GM21423 (cell line): Measurements from ENCODE around the gene HIPK3.
"Not testable (repeated sequence)": the region's sequence is repeated elsewhere in the genome, so short reads cannot be mapped to it uniquely, and the experiment has no call there.

Source experiments
- ATAC-seq: cut with Tn5 transposase; IDR thresholded peaks from one replicate; pipeline ENCODE4 v1.9.1; 2021; ENCODE audit warnings: mild to moderate bottlenecking, moderate library complexity; ENCODE audit not compliant: unreplicated experiment

HIPK3 gene

DNA sequence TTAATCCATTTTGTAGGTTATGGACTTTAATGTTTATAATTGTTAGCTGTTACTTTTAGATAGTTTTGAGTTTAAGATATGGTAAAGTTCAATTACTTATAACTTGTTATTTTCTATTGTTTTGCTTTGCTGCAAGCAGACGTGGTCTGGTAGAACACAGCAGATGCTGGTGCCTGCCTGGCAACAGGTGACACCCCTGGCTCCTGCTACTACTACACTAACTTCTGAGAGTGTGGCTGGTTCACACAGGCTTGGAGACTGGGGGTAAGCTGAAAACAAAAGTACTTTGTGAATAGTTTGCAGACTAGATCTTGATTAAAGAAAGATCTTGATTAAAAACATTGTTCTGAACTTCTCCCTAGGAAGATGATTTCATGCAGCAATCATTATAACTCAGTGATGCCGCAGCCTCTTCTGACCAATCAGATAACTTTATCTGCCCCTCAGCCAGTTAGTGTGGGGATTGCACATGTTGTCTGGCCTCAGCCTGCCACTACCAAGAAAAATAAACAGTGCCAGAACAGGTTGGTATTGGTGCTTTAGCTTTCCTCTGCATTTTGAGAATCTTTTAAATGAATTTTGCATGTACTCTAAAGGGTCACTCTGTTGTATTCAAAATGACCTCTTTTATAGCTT is 90.4 kb downstream of the HIPK3 start:
- ATAC-seq: no peak

DNA sequence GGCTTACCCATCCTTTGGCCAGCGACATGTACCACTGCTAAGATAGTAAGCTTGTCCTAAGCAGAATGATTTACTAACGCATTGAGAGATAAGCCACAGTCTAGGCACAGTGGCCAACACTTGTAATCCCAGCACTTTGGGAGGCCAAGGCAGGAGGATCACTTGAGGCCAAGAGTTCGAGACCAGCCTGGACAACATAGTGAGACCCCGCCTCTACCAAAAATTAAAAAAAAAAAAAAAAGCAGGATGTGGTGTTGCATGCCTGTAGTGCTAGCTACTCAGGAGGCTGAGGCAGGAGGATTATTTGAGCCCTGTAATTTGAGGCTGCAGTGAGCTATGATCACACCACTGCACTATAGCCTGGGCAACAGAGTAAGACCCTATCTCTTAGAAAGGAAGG is 93.1 kb downstream of the HIPK3 start:
- no peak for ATAC-seq

DNA sequence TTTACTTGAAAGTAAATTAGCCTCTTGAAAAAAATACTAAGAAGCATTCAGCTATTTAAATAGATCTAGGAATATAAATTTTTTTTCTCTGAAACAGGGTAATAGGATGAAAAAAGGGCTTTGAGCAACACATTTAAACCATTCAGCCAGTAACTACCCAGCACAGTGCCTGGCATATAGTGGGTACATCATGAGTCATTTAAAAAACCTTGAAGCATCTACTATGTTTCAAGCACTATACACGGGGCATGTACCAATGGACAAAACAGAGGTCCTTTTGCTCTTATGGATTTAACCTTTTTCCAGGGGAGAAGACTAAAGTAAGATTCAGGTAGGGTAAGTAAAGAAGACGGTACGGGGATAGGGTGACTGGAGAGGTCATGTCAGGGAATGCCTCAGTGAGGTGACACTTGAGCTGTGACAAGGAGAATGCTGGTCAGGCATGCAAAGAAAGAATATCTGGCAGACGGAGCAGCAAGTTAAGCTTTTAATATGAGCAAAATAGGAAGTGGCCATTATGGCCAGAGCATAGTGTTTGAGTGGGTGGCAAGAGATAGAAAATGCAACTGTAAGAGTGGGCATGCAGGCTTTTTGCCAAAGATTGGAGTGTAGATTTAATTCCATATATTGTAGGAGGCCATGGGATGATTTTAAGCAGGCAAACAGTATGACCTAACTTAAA is 101.1 kb downstream of the HIPK3 start:
- no peak for ATAC-seq

DNA sequence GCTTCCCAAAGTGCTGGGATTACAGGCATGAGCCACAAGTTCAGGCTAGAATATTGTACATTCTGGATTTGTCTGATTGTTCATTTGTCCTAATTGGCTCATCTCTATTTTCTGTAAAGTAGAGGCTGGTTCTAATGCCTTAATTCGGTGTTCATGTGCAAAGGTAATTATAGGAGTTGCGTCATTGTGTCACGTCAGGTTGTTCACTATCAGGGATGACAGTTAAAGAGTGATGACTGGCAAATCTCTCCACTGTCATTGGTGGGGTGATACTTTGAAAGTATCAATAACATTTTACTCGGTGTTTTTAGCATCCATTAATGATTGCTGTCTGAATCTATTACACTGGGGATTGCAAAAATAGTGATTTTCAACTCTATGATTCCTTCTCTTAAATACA is 103.5 kb downstream of the HIPK3 start:
- ATAC-seq: no peak

DNA sequence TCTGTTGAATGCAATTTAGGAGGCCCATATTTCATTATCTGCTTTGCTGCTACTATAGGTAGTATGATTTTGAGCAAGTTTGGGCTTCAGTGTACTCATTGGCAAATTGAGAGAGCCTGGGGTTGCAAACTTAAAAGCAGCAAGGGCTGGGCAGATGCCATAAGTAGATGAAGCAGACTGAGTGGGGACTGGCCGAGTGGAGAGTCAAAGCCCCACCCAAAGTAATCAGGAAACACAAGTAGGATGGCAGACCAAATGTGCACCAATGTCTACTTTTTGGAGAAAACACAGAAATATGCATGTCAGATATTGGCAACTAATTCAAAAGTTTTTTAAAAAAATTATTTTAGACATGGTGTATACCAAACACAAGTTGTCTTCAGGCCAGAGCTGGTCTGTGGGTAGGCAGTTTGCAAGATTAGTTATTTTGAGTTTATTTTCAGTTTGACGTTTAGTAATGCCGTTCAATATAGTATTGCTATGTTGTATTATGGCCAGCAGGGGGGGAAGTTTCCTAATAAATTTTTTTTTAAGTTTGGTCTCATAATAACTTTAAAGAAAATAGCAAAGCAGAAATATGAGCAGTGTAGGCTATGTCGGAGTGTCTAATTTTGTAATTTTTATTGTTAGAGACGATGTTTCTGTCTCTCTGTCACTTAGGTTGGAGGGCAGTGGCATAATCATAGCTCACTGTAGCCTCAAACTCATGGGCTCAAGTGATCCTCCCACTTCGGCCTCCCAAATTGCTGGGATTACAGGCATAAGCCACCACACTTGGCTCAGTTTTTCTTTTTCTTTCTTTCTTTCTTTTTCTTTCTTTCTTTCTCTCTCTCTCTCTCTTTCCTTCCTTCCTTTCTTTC is 105.1 kb downstream of the HIPK3 start:
- ATAC-seq: no peak

DNA sequence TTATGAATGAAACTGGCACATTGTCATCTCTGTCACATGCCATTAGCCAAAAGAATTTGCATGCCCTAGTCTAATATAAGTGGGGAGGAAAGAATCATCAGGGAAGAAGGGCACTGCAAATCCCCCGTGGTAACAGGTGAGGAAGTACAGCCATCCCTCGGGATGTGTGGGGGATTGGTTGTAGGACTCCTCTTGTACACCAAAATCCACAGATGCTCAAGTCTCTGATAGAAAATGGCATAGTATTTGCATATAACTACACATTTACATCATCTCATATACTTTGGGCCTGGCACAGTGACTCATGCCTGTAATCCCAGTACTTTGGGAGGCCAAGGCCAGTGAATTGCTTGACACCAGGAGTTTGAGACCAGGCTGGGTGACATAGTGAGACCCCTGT is 109.7 kb downstream of the HIPK3 start:
- ATAC-seq: no peak

DNA sequence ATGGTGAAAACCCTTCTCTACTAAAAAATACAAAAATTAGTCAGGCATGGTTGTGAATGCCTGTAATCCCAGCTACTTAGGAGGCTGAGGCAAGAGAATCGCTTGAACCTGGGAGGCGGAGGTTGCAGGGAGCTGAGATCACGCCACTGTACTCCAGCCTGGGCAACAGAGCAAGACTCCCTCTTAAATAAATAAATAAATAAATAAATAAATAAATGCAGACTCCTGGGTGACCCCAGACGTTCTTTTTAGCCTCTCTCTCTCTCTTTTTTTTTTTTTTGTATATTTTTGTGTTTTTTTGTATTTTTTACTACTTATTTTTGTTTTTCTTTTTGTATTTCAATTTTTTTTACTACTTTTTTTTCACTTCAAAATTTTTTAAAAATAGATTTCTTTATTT is 111.3 kb downstream of the HIPK3 start:
- not testable (repeated sequence) for ATAC-seq

DNA sequence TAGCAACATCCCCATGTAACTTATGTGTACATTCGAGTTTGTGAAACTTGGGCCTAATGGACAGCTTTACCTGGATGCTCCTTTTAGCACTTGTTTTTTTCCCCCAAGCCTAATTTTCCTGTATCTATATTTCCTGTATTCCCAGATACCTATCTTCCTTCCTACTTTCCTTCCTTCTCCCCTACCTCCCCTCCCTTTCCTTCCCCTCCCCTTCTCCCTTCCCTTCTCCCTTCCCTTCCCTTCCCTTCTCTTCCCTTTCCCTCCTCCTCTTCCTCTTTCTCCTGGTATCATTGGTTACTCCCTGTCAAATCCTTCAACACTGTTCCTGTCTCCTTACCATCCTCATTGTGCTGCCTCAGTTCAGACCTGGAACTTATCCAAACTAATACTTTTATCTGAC is 111.8 kb downstream of the HIPK3 start:
- no peak for ATAC-seq

DNA sequence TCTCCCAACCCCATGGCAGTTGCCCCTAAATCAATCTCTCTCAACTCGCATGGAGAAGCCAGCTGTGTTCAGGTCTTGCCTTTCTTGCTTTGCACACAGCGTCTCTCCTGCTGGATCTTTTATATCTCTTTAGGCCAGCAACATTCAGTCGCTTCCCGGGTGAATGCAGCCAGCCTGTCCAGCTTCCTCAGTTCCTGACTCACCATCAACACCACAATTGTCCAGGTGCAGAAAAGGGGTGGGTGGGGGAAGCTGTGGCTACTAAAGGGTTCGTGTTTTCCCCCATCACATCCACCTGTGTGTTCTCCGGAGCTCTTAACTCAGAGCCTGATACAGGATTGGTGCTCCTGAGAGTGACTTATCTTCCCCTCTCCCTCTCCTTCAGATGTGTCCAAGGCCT is 116.5 kb downstream of the HIPK3 start:
- ATAC-seq: no peak

DNA sequence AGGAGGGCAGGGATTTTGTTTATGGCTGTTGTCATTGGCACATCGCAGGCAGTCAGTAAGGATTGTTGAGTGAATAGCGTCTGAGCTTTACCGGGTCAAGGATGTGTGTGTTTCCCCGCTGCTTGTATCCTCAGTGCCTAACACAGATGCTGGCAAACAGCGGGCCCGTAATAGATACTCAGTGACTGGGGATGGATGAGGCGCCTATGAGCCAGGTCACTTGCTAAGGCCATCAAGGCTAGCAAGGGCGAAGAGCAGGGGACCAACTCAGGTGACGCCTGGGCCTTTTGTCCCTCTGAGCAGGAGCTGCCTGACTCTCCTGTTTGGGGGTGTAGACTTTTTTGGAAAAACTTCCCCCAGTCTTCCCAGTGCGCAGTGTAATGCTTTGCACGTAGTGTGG is 118.1 kb downstream of the HIPK3 start:
- ATAC-seq: no peak

DNA sequence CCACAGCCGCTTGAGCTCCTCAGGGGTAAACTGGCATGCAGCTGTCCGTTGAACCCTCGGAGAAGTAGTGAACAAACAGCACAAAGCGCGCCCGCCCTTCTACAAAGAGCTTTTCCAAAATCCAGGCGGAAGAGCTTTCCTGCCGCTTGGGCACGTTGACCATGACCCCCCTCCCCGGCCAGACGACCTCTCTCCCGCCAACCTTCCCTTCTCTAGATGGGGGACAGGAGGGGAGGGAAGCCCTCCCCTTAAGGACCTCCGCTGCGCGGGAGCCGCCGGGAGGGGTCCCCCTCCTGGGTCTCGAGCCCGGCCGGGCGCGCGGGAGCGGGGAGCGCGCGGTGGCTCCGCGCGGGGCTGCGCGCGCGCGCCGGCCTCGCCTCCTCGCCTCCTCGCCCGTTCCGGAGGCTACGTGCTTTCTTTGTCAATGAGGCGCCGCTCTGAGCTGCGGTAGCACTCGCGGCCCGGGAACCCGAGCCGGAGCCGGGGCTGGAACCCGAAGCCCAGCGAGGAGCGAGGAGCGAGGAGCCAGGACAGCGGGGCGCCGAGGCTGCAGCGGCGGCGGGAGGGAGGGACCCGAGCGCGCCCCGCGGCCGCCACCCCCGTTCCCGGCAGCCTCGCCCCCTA is 118.6 kb downstream of the HIPK3 start, which contains the start of gene KIAA1549L:
TSS of gene KIAA1549L (plus strand) at position 421 of the 624 bp plus-strand sequence.
- no peak for ATAC-seq

DNA sequence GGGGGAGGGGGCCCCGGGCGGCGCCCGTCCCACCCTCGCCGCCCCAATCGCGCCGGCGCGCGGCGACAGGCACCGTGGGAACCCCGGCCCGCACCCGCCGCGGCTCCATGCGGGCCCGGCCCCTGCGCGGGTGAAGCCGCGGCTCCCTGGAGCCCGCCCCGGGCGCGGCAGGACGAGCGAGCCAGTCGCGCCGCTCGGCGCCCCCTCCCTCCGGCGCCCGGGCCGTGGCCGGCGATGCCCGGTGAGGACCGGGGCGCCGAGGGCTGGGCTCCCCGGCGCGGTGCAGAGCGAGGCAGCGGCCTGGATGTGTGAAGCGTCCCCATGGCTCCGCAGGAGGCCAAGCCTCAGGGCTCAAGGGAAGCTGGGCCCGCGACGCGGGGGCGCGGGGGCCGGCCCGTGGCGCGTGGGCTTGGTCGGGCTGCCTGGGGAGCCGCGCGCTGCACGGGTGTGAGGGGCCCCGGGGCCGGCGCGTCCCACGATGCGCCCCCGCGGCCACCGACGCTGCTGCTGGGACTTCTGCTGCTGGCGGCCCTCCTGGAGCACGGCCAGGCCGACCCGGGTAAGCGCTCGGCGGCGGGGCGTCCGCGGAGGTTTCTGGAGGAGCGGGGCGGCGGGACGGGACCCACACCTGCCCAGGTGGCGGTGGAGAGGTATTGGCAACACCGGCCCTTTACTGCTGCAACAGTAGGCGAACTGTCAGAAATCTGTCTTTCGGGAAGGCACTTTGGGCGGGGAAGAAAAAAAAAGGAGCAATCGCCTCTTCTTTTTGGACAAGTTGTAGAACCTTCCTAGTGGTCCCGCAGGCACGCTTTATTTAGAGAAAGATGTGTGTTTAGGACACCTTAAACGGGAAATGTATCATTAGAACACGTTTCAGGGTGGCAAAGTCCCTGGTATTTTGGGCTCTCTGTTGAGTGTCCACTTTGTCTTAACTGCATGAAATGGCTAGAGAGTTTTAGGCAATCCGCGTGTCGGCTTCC is 119.4 kb downstream of the HIPK3 start:
- ATAC-seq: no peak

DNA sequence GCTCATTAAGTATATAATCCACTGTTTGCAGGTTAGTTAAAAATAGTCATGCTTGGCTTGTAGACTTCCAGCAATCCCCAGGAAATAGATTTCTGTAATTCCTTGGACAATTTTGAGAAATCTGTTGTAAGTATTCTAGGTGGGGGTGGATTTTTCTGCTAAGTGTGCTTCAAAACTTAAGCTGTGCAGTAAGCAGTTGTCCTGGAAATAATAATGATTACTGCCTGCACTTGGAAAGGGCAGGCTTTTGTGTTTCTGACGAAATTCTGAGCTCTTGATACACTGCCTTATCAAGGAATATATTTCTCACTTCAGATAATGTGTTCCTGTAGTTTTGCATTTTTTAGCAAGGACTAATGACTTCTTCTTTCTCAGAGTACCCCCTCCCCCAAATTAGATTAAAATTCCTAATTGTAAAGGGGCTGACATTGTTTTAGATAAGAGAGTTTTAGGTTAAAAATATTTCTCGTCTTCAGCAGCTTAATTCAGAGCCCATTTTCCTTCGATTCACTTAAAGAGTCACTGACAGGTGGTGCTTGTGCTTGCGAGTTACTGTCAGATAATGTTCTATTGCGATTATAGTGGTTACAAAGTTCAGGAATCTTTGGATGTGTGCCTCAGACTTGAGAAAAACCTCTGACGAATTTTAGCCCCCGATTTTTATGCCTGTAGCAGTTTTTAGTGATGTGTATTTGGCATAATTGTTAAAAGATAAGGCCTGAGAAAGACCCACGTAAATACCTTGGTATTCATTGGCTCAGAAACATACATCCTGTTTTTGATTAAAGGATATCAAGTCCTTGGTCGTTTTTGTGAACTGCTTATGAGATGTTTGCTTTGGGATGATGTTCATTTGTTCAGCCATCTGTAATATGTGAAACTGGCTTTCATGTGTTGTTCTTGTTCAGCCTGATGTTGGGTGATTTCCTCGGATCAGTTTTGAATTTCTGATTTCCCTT is 120.5 kb downstream of the HIPK3 start:
- no peak for ATAC-seq

DNA sequence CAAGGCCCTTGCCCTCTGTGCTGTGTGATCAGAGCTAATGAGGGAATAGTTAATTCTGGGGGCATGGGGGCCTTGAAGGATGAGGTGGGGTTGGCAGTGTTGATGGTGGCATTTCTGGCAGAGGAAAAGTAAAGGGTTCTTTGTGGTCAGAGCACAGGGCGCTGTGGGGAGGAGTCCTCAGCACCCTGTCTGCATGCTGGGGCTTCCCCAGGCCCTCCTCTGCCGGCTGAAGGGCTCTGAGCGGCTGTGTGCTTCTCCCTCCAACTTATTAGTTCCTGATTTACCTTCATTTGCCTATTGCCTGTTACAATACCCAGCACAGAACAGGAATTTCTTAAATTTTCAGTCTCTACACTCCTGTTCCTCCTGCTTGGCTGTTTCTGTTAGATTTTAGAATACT is 122.8 kb downstream of the HIPK3 start:
- ATAC-seq: no peak

DNA sequence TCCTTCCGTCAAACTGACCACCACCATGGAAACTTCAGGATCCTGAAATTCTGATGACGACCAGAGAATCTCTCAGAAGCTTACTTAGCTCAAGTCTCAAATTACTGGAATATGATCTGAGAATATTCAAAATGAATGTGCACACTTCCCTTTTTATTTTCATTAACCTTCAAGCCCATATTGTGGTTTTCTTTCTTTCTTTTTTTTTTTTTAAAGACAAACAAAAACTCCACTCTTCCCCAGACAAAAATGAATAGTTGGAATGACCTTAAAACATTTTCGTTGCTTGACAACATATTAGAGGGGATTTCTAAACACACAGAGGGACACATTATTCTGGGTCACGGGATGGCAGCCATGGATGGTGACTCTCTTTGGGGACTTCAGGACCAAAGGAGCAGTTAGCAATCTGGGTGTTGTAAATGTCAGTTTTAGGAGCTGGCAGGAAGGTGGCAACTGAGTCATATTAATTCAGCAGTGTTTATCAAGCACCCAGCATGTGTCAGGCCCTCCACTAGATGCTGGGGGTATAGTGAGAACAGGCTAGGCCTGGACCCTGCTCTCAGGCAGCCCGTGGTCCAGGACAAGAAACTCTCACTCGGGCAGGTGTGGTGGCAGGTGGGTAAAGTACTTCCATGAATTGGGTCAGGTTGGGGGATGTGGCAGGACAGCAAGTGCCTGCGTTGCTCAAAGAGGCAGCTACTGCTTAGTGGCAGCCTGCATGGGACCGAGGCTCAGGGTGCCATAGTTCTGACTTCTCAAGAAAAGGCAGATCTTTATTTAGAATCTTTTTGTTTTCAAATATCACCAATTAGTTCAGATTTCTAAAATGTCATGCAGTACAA is 126.1 kb downstream of the HIPK3 start:
- no peak for ATAC-seq

DNA sequence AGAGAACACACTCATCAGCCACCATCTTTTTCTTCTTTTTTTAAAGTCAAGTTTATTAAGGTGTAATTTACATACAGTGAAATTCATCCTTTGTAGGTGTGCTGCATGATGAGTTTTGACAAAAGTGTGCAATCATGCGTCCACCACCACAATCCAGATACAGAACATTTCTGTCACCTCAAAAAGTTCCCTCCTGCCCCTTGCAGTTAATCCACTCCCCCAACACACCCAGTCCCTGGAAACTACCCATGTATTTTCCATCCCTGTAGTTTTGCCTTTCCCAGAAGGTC is 126.7 kb downstream of the HIPK3 start:
- ATAC-seq: no peak

DNA sequence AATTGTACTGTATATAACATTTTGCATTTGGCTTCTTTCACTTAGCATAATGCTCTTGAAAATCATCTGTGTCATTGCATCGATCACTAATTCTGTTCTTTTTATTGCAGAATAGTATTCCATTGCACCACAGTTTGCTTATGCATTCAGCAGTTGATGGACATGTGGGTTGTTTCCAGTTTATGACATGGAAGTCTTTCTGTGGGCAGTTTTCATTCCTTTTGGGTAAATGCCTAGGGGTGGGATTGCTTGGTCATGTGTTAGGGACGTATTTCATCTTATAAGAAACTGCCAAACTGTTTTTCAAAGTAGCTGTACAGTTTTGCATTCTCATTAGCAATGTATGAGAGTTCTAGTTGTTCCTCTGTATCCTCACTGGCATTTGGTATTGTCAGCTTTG is 127.0 kb downstream of the HIPK3 start:
- no peak for ATAC-seq

DNA sequence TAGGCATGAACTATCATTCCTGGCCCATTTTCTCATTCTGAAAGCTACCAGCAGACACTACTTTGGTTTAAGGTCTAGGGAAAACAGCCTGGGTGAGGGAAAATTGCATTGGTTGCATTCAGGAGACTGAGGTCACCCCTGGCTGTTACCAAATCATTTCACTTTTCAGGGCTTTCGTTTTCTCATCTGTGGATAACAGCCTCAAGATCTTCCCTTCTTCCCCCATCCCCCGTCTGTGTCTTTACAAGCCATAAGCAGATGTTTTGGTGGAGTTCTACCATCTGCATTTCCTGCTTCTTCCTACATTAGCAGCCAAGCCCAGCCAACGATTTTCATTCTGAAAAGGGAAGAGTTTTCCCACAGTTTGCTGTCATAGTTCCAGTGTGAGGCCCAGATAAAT is 130.4 kb downstream of the HIPK3 start:
- peak; percentile 33 for ATAC-seq
